GM20000 (cell line): ENCODE measurements around the gene TMEM91.
A peak's percentile ranks its signal among the peaks of the same experiment; 100 is the strongest.
"Not testable (repeated sequence)": the region's sequence is repeated elsewhere in the genome, so short reads cannot be mapped to it uniquely, and the experiment has no call there.

Experiments used
- DNase-seq: peaks from one replicate; pipeline ENCODE4 v3.0.0; 2012; ENCODE audit warnings: low spot score
- CTCF ChIP-seq: IDR thresholded peaks from 2 replicates; pipeline ENCODE4 v1.5.1; 2012; ENCODE audit warnings: mild to moderate bottlenecking, control low read depth; ENCODE audit errors: extremely low read depth, missing control alignments

Gene TMEM91

DNA sequence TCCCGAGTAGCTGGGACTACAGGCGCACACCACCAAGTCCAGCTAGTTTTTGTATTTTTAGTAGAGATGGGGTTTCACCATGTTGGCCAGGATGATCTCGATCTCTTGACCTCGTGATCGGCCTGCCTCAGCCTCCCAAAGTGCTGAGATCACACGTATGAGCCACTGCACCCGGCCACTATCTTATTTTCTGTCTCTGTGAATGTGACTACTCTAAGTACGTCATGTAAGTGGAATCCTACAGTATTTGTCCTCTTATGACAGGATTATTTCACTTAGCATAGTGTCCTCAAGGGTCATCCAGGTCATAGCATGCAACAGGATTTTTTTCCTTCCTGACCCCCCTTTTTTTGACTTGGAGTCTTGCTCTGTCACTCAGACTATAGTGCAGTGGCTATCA is 4.8 kb upstream of the TMEM91 start:
- no peak for TF ChIP-seq CTCF
- DNase-seq = no peak

- DNase-seq = no peak
- no peak for TF ChIP-seq CTCF
Observed at GRCh38 chr19:41372501-41372900, 3.8 kb upstream of the TMEM91 start.

GRCh38 chr19:41373993-41374392 is 2.3 kb upstream of the TMEM91 start:
- no peak for TF ChIP-seq CTCF
- no peak for DNase-seq

GRCh38 chr19:41376998-41377365 is 649 bp downstream of the TMEM91 start:
- no peak for TF ChIP-seq CTCF
- DNase-seq = no peak

DNA sequence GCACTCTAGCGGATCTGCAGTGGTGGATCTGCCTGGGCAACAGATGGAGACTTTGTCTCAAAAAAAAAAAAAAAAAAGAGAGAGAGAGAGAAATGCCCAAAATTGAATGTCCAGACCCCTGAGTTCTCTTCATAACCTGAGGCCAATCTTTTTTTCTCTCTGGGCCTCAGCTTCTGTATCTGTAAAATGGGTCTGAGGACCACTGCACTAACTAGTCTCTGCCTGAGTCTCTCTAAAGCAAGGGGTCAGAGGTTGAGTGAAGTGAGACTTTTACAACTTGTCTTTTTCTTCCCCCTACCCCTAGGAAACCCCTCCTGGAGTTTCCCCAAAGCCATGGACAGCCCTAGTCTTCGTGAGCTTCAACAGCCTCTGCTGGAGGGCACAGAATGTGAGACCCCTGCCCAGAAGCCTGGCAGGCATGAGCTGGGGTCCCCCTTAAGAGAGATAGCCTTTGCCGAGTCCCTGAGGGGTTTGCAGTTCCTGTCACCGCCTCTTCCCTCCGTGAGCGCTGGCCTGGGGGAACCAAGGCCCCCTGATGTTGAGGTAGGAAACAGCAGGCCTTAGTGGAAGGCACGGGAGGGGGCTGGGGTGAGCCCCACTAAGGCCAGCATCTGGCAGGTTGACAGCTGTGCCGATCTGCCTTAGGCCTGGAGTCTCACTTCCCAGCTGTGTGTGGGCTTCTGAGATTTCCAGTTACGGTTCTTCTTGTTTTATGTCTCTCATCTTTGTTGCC is 1.8 kb downstream of the TMEM91 start:
- peak; percentile 80 for DNase-seq
- TF ChIP-seq CTCF = peak; percentile 26

- not testable (repeated sequence) for DNase-seq
Observed at GRCh38 chr19:41381536-41381935, 5.2 kb downstream of the TMEM91 start.

DNA sequence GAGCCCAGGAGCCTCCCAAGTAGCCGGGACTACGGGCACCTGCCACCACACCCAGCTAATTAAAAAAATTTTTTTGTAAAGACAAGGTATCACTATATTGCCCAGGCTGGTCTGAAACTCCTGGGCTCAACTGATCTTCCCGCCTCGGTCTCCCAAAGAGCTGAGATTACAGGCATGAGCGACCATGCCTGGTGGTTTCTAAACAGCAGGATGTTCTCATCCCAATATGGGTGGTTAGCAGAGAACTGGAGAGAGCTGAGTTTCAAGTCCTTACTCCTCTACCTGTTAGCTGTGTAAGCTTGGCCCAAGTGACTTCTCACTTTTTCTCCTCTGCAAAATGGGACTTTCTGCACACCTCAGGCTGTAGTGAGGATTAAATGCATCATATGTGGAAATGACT is 8.0 kb downstream of the TMEM91 start:
- no peak for TF ChIP-seq CTCF
- no peak for DNase-seq

GRCh38 chr19:41386442-41386841 is 10.1 kb downstream of the TMEM91 start:
- no peak for DNase-seq
- no peak for TF ChIP-seq CTCF
